Measurements from ENCODE around the gene NKX6-1.

Gene NKX6-1

GRCh38 chr4:84497504-84498202 is 1.4 kb downstream of the NKX6-1 start:
- Mint-ChIP-seq H3K27me3 (ENCODE audit: low read depth) (peaks cover 98% of the 10 kb centered on the region), H3K9me3 (peaks cover 6% of the 10 kb centered on the region), H3K4me1 (peaks cover 29% of the 10 kb centered on the region), H3K4me3 (peak overlapping the region; percentile 72 to 88 (median 77)), H3K27ac (no peak overlapping the region), H3K36me3 (ENCODE audit: low read depth) (no peaks in the 10 kb centered on the region)
- no peak for TF ChIP-seq CTCF (IDR thresholded peaks at IDR 0.05; ENCODE audit: unreplicated experiment in 3 of 3)

- no peaks in the 10 kb centered on the region for H3K36me3 Mint-ChIP-seq (ENCODE audit: low read depth)
- H3K27ac Mint-ChIP-seq, result no peak overlapping the region
- H3K4me3 Mint-ChIP-seq, result peak overlapping the region; percentile 72 to 79 (median 77)
- peaks cover 6% of the 10 kb centered on the region for H3K9me3 Mint-ChIP-seq
- no peak for TF ChIP-seq CTCF (IDR thresholded peaks at IDR 0.05; ENCODE audit: unreplicated experiment in 3 of 3)
- H3K27me3 Mint-ChIP-seq (ENCODE audit: low read depth), result peaks cover 98% of the 10 kb centered on the region
- peaks cover 29% of the 10 kb centered on the region for H3K4me1 Mint-ChIP-seq
Measured at GRCh38 chr4:84496706-84497503, 2.2 kb downstream of the NKX6-1 start.

GRCh38 chr4:84496331-84496705 is 2.8 kb downstream of the NKX6-1 start:
- Mint-ChIP-seq H3K27ac (no peak overlapping the region), H3K9me3 (peaks cover 6% of the 10 kb centered on the region), H3K4me1 (peaks cover 29% of the 10 kb centered on the region), H3K4me3 (peak overlapping the region; percentile 72 to 79 (median 77)), H3K27me3 (ENCODE audit: low read depth) (peaks cover 98% of the 10 kb centered on the region), H3K36me3 (ENCODE audit: low read depth) (no peaks in the 10 kb centered on the region)
- no peak for TF ChIP-seq CTCF (IDR thresholded peaks at IDR 0.05; ENCODE audit: unreplicated experiment in 3 of 3)

GRCh38 chr4:84495794-84496261 is 3.3 kb downstream of the NKX6-1 start:
- no peak overlapping the region for H3K27ac Mint-ChIP-seq
- no peaks in the 10 kb centered on the region for H3K36me3 Mint-ChIP-seq (ENCODE audit: low read depth)
- TF ChIP-seq CTCF (IDR thresholded peaks at IDR 0.05; ENCODE audit: unreplicated experiment in 3 of 3), result no peak
- peak overlapping the region; percentile 37 to 79 (median 44) for H3K4me3 Mint-ChIP-seq
- peaks cover 6% of the 10 kb centered on the region for H3K9me3 Mint-ChIP-seq
- peaks cover 98% of the 10 kb centered on the region for H3K27me3 Mint-ChIP-seq (ENCODE audit: low read depth)
- peaks cover 29% of the 10 kb centered on the region for H3K4me1 Mint-ChIP-seq

- Mint-ChIP-seq H3K27me3 (ENCODE audit: low read depth) (peaks cover 98% of the 10 kb centered on the region), H3K36me3 (ENCODE audit: low read depth) (no peaks in the 10 kb centered on the region), H3K27ac (no peak overlapping the region), H3K4me3 (peak overlapping the region in 2 of 3 experiments; percentile 13 to 37), H3K9me3 (peaks cover 4% of the 10 kb centered on the region), H3K4me1 (peaks cover 29% of the 10 kb centered on the region)
- TF ChIP-seq CTCF (IDR thresholded peaks at IDR 0.05; ENCODE audit: unreplicated experiment in 3 of 3), result no peak
Measured at GRCh38 chr4:84495118-84495793, 3.8 kb downstream of the NKX6-1 start.

Data from nephron (organoid).